Epithelial cell of proximal tubule (primary cell): ENCODE results near the gene FBLN2. TPM values are rescaled to one million over a fixed set of nuclear protein-coding genes. Genes with fewer than 3 reads are reported as not detected.

Experiments used
- DNase-seq: peaks from one replicate; pipeline ENCODE4 v3.0.0-alpha.2; 2011; ENCODE audit warnings: low read depth
- H3K4me3 ChIP-seq: 2 replicates; pipeline ENCODE4 v1.5.1; 2011; ENCODE audit warnings: low read depth, mild to moderate bottlenecking, low read length
- total RNA-seq: library from RNA; depleted of rRNA; stranded (reverse); fragments of >200 nt; gene quantifications from 2 replicates; pipeline ENCODE4 v1.2.3, GENCODE V29; 2015
- TF ChIP-seq, protein P1 (sequence below): conservative IDR thresholded peaks from 2 replicates; pipeline ENCODE4 v1.5.1; 2012; ENCODE audit warnings: low read depth, mild to moderate bottlenecking, low read length

Gene FBLN2
- total RNA-seq, 1 donor from 2014 or later: 1.1 TPM

DNA sequence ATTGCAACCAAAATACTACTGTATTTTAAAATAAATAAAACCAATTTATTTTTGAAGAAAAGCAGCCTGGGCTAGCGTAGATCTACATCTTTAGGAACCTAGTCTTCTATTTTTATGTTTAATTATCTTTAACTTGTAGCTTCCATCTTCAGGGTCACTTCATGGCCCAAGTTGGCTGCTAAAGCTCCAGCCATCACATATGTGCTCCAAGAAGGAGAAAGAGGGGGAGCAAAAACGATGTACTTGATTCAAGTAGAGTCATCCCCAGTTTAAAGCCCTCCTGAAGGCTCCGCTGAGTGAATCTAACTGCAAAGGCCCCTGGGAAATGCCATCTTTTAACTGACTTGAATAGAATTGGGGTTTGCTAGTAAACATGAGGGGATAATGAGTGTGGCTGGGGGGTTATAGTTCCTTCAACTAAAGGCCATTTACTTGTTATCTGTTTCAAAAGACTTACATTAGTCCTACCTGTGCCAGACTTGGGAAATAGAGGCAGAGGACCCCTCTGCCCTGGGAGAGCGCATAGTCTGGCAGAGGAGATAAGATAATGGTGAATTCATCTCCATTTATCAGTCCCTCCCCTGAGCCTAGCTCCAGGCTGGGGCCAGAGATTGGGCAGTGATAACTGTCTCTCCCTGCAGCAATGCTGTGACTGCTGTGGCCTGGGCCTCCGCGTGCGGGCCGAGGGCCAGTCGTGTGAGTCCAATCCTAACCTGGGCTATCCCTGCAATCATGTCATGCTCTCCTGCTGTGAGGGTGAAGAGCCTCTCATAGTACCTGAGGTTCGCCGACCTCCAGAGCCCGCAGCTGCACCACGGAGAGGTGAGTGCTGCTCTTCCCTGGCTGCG lies 64.6 kb downstream of the FBLN2 start:
- H3K4me3 ChIP-seq: no peak overlapping the region
- TF ChIP-seq, protein P1, sequence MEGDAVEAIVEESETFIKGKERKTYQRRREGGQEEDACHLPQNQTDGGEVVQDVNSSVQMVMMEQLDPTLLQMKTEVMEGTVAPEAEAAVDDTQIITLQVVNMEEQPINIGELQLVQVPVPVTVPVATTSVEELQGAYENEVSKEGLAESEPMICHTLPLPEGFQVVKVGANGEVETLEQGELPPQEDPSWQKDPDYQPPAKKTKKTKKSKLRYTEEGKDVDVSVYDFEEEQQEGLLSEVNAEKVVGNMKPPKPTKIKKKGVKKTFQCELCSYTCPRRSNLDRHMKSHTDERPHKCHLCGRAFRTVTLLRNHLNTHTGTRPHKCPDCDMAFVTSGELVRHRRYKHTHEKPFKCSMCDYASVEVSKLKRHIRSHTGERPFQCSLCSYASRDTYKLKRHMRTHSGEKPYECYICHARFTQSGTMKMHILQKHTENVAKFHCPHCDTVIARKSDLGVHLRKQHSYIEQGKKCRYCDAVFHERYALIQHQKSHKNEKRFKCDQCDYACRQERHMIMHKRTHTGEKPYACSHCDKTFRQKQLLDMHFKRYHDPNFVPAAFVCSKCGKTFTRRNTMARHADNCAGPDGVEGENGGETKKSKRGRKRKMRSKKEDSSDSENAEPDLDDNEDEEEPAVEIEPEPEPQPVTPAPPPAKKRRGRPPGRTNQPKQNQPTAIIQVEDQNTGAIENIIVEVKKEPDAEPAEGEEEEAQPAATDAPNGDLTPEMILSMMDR: no peak
- DNase-seq: no peak

DNA sequence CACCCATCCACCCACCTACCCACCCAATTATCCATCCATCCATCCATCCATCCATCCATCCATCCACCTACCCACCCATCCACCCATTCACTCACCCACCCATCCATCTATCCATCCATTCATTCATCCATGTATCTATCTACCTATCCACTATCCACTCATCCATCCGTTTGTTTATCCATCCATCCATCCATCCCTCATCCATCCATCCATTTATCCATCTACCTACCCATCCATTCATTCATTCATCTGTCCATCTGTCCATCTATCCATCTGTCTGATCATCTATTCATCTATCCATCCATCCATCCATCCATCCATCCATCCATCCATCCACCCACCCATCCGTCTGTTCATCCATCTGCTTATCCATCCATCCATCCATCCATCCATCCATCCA lies 65.7 kb downstream of the FBLN2 start:
- no peak overlapping the region for H3K4me3 ChIP-seq
- no peak for DNase-seq
- TF ChIP-seq, protein P1: no peak

DNA sequence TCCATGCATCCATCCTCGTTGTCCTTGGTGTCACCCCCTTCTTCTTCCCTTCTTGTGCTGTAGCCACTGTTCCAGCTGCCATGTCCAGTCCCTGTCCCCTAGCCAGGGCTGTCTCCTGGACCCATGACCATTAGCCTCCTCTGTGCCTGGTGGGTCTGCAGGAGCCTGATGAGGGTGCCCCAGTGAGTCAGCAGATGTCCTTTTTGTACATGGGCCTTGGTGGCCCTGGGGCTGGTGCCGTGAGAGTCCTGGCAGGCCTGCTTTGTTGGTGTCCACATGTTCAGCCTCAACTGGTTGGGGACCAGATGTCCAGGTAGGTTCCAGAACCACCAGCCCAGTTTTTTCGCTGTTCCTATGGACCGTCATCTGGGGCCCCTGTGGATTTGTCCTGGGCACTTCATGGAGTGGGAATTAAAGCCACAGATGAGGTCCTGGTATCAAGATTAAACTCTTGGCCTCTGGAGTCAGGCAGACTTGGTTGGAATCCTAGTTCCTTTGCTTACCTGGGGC lies 66.1 kb downstream of the FBLN2 start:
- H3K4me3 ChIP-seq: no peak overlapping the region
- TF ChIP-seq, protein P1: no peak
- DNase-seq: no peak

DNA sequence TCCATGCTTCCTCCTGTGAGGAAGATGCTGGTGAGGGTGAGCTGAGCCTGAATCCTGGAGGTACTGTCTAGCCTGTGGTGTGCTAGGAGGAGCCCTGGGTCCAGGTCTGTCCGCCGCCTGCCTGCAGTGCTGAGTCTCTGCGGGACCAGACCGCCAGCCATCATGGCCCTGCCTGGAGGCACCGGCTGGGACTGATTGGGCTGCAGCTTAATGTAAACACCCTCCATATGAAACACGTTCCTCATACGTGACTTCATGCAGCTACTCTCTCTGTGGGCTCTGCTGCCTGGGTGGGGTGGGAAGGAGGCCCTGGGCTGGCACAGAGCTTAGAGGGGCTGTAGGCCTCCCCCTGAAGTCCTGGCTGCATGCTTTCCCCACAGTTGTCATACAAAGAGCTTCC lies 67.4 kb downstream of the FBLN2 start:
- H3K4me3 ChIP-seq: no peak overlapping the region
- DNase-seq: no peak
- TF ChIP-seq, protein P1: no peak

DNA sequence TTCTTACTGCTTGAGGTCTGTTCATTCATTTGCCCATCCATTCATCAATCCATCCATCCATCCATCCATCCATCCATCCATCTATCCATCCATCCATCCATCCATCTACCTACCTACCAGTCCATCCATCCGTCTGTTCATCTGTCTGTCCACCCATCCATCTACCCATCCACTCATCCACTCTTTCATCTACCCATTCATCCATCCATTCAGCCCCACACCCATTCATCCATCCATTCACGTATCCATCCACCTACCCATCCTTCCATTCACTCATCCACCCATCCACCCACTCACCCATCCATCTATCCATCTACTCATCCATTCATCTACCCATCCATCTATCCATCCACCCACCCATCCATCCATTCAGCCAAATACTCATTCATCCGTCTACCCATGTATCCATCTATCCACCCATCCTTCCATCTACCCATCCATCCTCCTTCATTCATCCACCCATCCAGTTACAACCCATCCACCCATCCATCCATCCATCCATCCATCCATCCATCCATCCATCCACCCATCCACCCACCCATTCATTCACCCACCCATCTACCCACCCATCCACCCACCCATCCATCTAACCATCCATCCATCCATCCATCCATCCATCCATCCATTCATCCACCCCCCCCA lies 68.3 kb downstream of the FBLN2 start:
- DNase-seq: no peak
- H3K4me3 ChIP-seq: no peak overlapping the region
- TF ChIP-seq, protein P1: no peak

DNA sequence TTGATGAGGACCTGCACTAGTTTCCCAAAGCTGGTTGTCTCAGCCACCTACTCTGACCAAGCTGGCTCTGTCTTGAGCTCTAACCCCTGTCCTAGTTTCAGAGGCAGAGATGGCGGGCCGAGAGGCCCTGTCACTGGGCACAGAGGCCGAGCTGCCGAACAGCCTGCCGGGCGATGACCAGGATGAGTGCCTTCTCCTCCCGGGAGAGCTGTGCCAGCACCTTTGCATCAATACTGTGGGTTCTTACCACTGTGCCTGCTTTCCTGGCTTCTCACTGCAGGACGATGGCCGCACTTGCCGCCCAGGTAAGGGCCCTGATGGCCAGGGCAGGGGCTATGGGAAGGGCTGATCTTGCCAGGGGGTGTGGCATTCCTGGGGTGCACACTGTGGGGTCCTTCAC lies 69.1 kb downstream of the FBLN2 start:
- TF ChIP-seq, protein P1: no peak
- no peak for DNase-seq
- no peak overlapping the region for H3K4me3 ChIP-seq
